NCI-H2227 (cell line): Measurements from ENCODE around the gene OTUD3.
"Not testable (repeated sequence)": the region's sequence is repeated elsewhere in the genome, so short reads cannot be mapped to it uniquely, and the experiment has no call there.

Experiments used
- DNase-seq: peaks from one replicate; lab custom pipeline; 2025; ENCODE audit not compliant: unreplicated experiment; lab: John Stamatoyannopoulos, UW

Gene OTUD3

DNA sequence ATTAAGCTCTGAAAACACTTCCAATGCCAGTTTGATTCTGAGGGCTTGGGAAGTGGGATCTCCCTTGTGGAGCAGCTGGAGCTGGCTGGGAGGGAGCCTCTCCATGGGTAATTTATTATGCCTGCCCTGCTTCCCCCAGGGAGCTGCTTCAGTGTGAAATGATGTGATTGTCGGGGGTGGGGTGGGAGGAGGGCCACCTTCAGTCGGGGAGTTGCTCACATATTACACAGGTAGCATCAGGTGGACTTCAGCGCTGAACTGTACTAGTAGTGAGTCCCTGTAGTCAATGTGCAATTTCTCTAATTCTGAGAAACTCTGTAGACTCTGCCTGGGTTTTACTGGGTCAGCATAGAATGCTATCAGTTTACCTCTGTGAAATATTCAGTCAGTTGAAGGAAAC lies 28.5 kb downstream of the OTUD3 start:
- no peak for DNase-seq

DNA sequence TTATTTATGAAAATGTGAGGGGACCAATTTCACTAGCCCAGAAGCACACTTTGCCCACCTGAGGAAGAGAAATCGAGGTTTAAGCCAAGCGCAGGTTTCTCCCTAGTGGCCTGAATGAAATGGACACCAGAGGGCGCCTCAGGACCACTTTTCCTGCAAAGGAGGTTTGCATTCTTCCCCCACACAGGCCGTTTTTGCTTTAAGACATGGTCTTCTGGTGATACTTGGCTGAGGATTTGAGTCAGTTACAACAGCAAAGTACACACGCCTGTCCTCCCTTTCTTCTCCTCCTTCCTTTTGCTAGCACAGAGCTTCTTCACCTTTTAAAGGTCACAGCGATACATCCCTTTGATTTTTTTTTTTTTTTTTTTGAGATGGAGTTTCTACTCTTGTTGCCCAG lies 35.9 kb downstream of the OTUD3 start:
- peak; percentile 90 for DNase-seq

DNA sequence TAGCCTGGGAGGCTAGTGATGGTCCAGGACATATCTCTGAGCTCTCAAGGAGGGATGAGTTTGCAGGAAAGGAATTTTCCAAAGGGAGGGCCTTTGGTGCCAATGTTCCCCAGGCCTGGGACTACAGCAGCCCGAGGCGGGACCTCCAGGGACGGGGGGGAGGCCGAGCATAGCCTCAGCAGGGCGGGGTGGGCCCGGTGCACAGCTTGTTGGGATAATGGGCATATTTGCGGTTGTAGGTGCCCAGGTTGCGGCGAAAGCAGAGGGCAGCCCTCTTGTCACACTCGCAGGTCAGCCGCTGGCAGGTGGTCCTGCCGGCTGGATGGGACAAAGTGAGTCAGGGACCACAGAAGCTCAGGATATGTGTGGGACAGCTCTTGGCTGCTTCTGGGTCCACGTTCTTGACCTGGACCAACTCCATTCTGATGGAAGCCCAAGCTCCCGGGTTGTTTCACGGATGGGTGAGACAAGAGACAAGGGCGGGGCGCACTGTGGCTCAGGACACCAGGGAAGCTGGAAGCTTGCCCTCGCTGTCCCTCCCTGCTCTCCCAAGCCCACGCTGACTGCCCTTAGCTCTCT lies 38.0 kb downstream of the OTUD3 start:
- no peak for DNase-seq

DNA sequence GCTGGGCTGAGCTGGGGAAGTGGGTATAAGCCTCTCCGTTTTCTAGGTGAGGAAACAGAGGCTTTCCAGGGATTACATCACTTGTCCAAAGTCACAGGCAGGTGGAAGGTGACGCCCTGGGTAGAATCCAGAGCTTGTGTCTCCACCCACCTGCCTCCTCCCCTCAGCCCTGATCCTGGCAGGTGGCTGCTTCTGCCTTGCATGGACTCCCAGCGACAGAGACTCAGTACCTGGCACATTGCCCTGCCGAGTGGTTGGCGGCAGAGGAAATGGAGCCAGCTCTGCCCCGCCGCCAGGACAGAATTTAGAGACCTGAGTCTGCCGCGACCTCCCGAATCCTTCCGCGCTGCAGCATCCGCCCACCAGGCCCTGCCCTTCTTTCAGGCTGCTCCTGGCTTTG lies 39.1 kb downstream of the OTUD3 start:
- no peak for DNase-seq

DNA sequence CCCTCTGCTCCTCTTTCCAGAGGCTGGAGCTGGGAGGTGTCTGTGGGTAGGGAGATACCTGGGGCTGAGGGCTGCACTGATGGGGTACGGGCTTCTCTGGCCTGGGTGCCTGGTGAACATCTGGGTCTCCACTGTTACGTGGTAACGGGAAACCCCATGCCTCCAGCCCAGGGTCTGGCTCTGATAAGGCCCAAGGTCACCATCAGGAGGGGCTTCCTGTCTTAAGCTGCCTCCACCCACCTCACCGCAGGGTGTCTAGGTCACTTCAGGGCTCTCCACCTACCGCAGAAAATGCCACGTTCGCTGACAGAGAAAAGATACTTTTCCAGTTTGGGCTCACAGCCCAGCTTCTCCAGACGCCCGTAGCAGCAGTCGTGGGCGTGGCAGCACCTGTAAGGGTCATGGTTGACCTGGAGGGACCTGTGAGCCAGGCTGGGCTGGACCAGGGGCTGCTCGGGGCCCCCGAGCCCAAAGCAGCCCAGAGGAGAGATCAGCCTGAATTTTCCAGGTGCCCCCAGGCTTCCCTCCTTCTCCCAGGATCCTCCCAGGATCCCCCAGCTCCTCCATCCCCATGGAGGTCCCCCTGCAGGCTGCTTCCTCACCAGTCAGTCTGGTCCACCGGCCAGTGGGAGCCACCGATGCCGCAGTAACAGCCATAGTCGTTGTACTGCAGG lies 40.0 kb downstream of the OTUD3 start:
- DNase-seq, result no peak

DNA sequence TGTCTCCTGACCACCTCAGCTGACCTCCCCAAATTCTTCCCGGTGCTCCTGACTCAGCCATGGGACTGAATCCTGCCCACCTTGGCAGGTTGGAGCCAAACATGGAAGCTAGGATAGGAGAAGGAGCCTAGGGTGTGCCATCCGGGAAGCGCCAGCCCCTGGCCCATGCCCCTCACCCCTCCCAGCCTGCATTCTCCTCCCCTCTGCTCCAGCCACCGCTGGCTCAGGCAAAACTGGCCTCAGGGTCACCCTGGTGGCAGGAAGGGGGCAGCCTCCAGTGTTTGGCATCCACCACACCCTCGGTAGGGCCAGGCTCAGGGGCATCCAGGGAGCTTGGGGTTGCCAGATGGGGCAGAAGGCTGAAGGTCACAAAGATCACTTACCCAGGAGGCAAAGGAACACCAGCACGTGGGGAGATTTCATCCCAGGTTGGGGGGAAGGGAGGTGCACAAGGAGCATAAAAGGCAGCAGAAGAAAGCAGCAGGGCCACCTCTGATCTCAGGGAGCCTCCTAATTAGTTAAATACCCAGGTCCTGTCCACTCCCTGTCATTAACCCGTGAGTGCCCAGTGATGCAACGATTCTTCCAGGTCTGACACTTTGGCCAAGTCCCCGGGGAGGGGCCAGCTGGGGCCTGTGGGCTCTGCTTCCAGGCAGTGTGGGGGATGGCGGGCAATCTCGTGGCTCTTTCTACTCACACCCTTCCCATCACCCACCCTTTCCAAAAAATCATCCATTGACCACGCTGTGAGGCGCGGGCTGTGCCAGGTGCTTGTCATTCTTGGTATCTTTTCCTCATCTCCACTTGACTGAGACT lies 41.1 kb downstream of the OTUD3 start, which contains the start of gene PLA2G2E:
TSS of gene PLA2G2E (minus strand) at position 481 of the 816 bp plus-strand sequence. CDS start at position 423, 58 bp downstream.
- DNase-seq, result no peak

DNA sequence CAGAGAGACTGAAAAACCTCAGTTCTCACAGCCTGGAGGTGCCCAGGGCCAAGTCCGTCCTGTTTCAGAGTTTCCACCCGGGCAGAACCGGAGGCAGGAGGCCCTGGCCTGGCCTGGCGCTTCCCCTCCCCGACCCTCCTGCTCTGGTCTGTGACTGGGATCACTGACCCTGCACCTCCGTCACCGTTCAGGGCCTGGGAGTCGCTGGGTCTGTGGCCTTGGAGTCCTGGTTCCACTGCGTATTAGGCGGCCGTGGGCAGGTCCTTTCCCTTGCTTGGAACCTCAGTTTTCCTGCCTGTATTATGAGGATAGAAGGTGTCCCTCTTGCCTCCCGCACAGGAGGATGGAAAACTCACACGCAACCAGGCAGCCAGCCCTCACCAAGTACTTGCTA lies 41.8 kb downstream of the OTUD3 start:
- DNase-seq, result no peak

DNA sequence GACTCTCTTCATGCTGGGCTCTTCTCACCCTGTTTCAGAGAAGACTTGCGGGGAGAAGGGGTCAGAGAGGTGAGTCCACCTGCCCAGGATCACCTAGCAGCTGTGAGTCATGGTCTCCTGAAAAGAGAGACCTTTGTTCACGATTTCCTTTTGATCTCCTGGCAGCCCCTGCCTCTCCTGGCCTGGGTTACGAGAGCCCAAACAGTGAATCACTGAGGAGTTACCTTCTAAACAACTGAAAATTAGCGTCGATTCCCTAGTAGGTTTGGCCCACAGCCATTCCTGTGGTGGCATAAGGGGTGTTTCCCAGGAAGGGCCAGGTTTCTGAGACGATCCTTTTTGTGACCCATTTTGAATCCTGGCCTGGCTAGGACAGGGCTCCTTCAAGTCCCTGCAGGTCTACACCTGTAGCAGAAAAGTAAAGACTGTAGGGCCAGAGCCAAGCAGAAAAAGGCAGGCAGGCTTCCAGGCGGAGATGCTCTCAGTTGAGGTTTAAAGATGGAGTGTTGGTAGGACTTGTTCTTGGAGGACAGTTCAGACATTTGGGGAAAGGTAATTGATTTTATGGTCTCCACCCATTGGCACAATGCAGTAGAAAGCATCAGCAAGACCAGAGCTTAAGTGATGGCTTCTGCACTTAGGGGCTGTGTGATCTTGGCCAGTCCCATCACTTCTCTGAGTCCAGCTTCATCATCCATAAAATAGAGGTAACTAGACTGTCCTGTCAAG lies 43.3 kb downstream of the OTUD3 start:
- no peak for DNase-seq

DNA sequence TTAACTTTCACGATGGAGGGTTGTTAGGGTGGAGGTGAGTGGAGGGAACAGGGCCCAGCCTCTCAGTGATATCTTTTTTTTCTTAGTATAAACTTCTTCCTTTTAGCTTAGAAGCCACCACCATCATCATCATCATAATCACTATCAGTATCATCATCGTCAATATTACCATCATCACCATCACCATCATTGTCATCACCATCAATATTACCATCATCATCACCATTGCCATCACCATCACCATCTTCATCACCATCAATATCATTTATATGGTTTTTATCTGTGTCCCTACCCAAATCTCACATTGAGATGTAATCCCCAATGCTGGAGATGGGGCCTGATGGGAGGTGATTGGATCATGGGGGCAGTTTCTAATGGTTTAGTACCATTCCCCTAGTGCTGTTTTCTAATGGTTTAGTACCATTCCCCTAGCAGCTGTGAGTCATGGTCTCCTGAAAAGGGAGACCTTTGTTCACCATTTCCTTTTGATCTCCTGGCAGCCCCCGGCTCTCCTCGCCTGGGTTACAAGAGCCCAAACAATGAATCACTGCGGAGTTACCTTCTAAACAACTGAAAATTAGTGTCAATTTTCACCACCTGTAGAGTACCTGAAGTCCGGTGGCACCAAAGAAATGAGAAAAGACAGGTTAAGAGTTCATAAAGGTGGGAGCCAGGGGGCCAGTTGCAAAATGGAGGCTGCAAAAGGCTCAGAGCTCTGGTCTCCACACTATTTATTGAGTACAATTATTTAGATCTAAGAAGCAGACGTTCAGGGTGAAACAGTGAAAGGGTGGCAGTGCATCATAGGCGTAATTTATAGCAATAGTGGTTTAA lies 44.3 kb downstream of the OTUD3 start:
- DNase-seq, result no peak

DNA sequence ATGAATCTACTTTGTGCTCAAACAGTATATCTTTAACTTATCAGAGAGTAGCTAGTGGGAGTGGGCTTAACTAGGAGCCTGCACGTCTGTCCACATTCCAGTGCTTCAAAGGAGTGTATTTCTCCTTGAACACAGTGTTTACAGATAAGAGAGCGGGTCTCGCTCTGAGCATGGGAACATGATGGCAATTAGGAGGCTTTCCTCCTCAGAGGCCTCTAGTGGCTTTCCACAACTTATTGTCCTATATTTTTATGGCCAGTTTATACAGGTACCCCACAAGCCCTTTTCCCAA lies 44.9 kb downstream of the OTUD3 start:
- not testable (repeated sequence) for DNase-seq

DNA sequence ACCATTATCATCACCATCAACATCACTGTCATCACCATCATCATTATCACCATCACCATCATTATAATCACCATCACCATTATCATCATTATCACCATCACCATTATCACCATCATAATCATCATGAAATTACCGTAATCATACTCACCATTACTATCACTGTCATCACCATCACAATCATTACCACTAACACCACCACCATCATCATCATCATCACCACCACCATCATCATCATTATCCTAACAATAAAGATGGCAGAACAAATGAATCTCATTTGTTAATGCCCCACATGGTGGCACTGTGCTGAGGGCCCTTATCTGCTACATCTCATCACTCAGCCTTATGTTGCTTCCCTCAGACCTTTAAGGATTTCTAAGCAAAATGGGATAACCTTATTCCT lies 50.7 kb downstream of the OTUD3 start:
- no peak for DNase-seq

DNA sequence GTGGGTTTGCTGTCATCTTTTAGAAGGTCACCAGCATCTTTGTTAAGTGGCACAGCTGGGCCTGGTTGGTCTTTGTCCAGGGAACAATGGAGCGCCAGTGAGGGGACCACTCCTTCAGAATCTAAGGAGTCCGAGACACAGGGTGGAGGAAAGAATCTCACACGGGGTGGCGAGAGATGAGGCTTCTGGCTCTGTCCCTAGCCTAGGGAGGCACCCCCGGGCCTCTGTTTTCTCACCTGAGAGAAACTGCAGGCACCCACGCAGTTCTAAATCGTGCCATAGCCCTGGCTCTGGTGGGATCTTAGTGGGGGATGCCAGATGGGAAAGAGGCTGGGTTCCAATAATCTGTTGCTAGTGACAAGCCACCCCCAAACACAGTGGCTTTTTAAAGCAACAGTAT lies 52.1 kb downstream of the OTUD3 start:
- DNase-seq, result no peak

DNA sequence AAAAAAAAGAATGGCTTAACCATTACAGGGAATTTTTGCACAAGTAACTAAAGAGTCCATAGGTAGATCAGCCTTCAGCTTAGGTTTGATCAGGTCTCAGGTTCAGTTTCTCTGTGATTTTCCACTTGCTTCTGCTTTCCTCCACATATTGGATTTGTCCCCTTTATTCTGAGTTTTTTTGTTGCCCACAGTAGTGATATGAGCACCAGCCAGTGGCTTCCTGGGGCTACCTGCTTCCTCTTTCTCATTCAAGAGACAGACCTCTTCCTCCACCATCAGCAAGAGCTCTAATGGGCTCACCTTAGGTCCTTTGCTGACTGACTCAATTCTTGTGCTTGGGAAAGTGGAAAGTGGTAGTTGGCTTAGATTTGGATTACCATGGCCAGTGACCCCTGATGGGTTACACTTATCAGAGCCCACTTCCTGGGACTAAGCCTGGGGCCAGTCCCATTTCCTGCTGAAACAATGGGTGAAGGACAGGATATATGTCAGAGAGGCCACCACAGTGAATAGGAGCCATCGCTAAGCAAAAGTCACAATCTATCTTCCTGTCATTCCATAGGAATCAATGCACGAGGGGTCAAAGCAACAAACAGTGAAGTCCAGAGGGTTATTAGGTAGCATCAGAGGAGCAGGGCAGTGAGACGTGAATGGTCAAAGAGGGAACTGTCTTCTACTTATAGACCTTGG lies 54.0 kb downstream of the OTUD3 start:
- no peak for DNase-seq

DNA sequence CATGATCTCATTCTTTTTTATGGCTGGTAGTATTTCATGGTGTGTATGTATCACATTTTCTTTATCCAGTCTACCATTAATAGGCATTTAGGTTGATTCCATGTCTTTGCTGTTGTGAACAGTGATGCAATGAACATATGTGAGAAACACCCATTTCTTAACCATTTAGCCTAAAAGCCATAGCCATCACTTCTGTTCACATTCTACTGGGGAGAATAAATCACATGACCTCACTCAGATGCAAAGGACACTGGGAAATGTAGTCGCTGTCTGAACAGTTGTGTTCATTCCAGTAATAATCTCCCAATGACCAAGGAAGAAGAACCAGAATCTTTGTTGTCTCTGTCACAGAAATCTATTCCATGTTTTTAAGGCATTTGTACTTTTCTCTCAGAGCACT lies 56.3 kb downstream of the OTUD3 start:
- DNase-seq, result peak; percentile 13

DNA sequence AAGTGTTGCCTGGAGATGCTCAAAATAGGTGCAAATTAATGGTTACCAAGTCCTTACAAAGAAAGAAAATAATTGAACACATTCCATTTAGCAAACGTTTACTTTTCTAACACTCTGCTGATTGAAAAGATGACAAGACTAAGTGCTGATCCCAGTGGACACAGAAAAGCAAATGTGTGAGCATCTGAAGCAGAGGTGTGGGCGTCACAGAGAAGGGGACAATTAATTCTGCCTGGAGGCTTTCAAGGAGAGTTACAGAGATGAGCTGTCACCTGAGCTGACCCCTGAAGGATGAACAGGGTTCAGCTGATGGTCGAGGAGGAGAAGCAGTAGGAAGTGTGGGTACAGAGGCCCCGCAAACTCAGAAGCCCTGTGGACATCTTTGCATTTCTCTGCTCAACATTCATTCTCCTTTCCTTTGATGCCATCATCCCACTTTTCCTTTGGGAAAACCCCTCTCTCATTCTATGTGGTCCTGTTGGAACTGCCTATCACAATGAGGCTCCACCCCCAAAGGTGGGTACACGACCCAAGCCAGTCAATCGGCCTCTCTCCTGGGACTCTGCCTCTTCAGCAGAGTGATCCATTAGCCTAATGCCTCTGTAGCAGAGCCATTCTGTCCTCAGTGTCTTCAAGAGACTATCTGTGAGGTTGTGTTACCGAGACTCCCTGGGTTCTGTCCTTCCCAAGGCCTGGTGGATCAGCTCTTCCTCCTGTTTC lies 58.5 kb downstream of the OTUD3 start:
- peak; percentile 77 for DNase-seq

DNA sequence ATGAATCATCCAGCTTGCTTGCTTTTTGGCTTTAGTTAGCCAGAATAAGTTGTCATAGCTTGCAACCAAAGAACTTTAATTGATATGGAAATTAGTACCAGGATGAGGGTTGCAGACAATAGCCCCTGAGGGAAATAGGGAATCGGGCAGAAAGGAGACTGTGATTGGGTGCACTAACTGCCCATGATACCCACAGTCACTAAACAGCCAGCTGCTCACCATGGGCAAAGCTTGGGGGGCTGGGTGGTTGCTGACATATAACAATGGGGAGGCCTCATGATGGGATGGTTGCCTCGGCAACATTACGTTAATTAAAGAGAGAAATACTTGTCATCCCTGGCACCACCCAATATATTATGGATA lies 59.0 kb downstream of the OTUD3 start:
- no peak for DNase-seq

DNA sequence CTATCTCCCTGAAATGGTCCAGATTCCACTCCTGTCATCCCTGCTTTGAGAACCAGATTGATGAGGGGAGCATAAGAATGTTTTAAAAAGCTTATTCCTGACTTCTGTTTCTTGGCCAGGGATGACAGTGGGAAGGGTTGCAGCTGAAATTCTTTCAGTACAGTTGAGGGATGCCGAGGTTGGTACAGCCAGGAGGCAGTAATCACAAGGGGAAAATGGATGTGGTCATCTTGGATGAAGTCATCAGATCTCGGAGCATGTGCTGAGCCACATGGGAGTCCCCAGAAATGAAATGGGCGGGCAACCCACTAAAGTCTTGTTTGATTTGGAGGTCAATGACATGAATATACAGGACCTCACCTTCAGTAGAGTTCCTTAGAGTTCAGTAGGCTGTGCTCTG lies 59.9 kb downstream of the OTUD3 start:
- no peak for DNase-seq

DNA sequence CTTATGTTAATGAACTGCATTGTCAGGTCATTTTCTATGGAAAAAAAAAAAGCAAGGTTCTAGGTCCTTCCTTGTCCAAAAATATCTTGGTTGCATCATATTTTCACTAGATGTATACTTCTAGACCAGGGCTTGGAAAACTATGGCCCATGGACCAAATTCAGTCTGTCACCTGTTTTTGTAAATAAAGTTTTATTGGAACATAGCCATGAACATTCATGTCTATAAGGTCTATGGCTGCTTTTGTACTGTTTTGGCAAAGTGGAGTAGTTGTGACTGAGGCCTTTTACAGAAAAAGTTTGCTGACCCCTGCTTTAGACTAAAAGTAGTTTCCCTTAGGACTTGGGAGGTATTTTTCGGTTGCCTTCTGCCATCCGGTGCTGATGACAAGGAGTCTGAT lies 60.5 kb downstream of the OTUD3 start:
- no peak for DNase-seq

DNA sequence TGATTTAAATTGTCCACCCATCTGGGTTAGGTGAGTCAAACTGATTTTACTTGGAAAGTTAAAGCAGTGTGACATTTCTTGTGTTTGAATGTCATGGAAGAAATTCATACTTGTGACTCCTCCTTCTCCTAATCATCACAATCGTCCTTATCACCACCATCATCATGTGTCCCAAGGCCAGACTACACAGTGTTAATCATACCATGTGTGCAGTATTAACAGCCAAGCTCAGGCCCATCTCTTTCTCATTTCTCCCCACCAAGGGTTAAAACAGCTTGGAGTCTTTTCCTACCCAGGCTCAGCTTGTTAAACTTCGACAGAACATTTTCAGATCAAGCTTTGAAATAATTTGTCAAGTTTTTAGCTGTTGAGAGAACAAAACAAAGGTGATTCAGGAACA lies 63.7 kb downstream of the OTUD3 start:
- no peak for DNase-seq

DNA sequence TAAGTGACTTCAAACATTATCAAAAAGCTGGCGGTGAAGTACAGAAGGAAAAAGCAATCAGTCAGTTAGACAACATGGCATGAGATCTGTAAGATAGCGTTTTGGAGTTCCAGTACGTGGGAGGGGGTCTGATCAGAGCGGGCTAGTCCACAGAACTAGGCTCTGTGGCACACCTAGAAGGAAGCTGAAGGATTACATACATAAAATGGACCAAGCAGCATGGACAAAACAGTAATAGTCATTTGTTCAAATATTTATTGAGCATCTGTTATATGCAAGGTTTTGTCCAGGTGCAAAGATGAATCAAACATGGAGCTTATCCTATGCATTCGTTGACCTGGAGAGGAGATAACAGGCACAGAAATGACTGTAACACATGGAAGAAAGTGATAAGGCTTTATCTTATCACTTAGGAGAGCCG lies 64.1 kb downstream of the OTUD3 start:
- no peak for DNase-seq
